A549 (cell line): ENCODE measurements around the gene C1orf87. TPM values are rescaled to one million over a fixed set of nuclear protein-coding genes. Genes with fewer than 3 reads are reported as not detected.

Experiments
- ATAC-seq, 2 experiments: fragments of 200-7000 bp in 1 of 2; fragments of >200 bp in 1 of 2; cut with Nextera tagmentation in 1 of 2; cut with Tn5 transposase in 1 of 2; 3 replicates each; pipeline versions ENCODE4 v1.8.0 to v1.9.1; 2018 to 2020; ENCODE audit warnings: mild to moderate bottlenecking in 1 of 2, moderate library complexity in 1 of 2
- CTCF ChIA-PET: fragments of 300-600 bp; sonication (Branson Sonifier 250); formaldehyde crosslinking; extraction: SDS; loops from one replicate; lab custom pipeline; 2021; ENCODE audit warnings: antibody characterized with exemption, inconsistent platforms; lab: Yijun Ruan, JAX
- POLR2A ChIA-PET: fragments of 350-600 bp; formaldehyde crosslinking; extraction: SDS; loops from one replicate; lab custom pipeline; 2021; ENCODE audit warnings: antibody characterized with exemption, inconsistent platforms; lab: Yijun Ruan, JAX
- DNase-seq, 2 experiments: peaks; one replicate each; pipeline versions ENCODE4 v3.0.0 to v3.0.0-alpha.2; 2011 to 2016; ENCODE audit warnings: low read depth in 1 of 2, low spot score in 1 of 2
- FAIRE-seq: peaks from 2 replicates; lab custom pipeline; 2011; peaks lifted over from hg19 to GRCh38; lab: Jason Lieb, UNC
- H3K27ac ChIP-seq, 2 experiments: fragments of >200 bp; sonication (Bioruptor Twin); formaldehyde crosslinking; 3 replicates each; pipeline ENCODE4 v1.5.1; 2016 to 2017
- H3K4me1 ChIP-seq: fragments of >200 bp; sonication (Bioruptor Twin); formaldehyde crosslinking; 3 replicates; pipeline ENCODE4 v1.6.1; 2016
- H3K4me2 ChIP-seq: fragments of >200 bp; sonication (Bioruptor Twin); formaldehyde crosslinking; 3 replicates; pipeline ENCODE4 v1.6.1; 2016
- H3K4me3 ChIP-seq: fragments of >200 bp; sonication (Bioruptor Twin); formaldehyde crosslinking; 3 replicates; pipeline ENCODE4 v1.5.1; 2016
- H3K9me3 ChIP-seq: fragments of >200 bp; sonication (Bioruptor Twin); formaldehyde crosslinking; 3 replicates; pipeline ENCODE4 v1.6.1; 2016
- CEBPB ChIP-seq, 2 experiments: fragments of >200 bp in 1 of 2; sonication (Bioruptor Twin) in 1 of 2; formaldehyde crosslinking in 1 of 2; IDR thresholded peaks; 2 replicates each; pipeline ENCODE4 v1.6.1; 2012 to 2016
- CHD4 ChIP-seq: fragments of 200-600 bp; sonication (generic); IDR thresholded peaks from 2 replicates; pipeline ENCODE4 v1.6.1; 2016; ENCODE audit warnings: antibody characterized with exemption, mild to moderate bottlenecking, borderline replicate concordance
- FOXS1 ChIP-seq: fragments of 250-450 bp; sonication (Bioruptor Pico); IDR thresholded peaks from 2 replicates; pipeline ENCODE4 v1.5.0; 2020; ENCODE audit warnings: mild to moderate bottlenecking, moderate library complexity
- GATA3 ChIP-seq: IDR thresholded peaks from 2 replicates; pipeline ENCODE4 v1.6.1; 2012; ENCODE audit warnings: borderline replicate concordance
- HOXB5 ChIP-seq: fragments of 250-450 bp; sonication (Bioruptor Pico); IDR thresholded peaks from 2 replicates; pipeline ENCODE4 v1.5.0; 2020; ENCODE audit warnings: mild to moderate bottlenecking, moderate library complexity
- JUN ChIP-seq, 2 experiments: fragments of >200 bp; sonication (Bioruptor Twin); formaldehyde crosslinking; IDR thresholded peaks; 2 replicates in 1 of 2; 3 replicates in 1 of 2; pipeline ENCODE4 v1.6.1; 2016 to 2017
- JUNB ChIP-seq: fragments of >200 bp; sonication (Bioruptor Twin); formaldehyde crosslinking; IDR thresholded peaks from 2 replicates; pipeline ENCODE4 v1.6.1; 2016
- KDM5A ChIP-seq: fragments of 200-600 bp; sonication (generic); IDR thresholded peaks from 2 replicates; pipeline ENCODE4 v1.6.1; 2016; ENCODE audit warnings: antibody characterized with exemption, mild to moderate bottlenecking
- MAFK ChIP-seq: fragments of 450-650 bp; IDR thresholded peaks from 2 replicates; pipeline ENCODE4 v1.6.1; 2014; ENCODE audit not compliant: partially characterized antibody
- MAZ ChIP-seq: fragments of 150-350 bp; IDR thresholded peaks from 2 replicates; pipeline ENCODE4 v1.6.1; 2014; ENCODE audit warnings: antibody characterized with exemption, low read depth, low read length, borderline replicate concordance
- NFE2L2 ChIP-seq: fragments of 150-350 bp; conservative IDR thresholded peaks from 2 replicates; pipeline ENCODE4 v1.6.1; 2014; ENCODE audit warnings: low read length
- NR3C1 ChIP-seq: fragments of >200 bp; sonication (Bioruptor Twin); formaldehyde crosslinking; IDR thresholded peaks from 3 replicates; pipeline ENCODE4 v1.6.1; 2017
- PHF8 ChIP-seq: fragments of 200-600 bp; sonication (generic); IDR thresholded peaks from 2 replicates; pipeline ENCODE4 v1.6.1; 2016; ENCODE audit warnings: low read depth, mild to moderate bottlenecking, antibody characterized with exemption, moderate library complexity, borderline replicate concordance
- SMC3 ChIP-seq: fragments of >200 bp; sonication (Bioruptor Twin); formaldehyde crosslinking; IDR thresholded peaks from 3 replicates; pipeline ENCODE4 v1.6.1; 2018; ENCODE audit warnings: inconsistent platforms
- SREBF2 ChIP-seq: fragments of 450-650 bp; IDR thresholded peaks from 2 replicates; pipeline ENCODE4 v1.6.1; 2014; ENCODE audit warnings: mild to moderate bottlenecking, moderate library complexity
- TFCP2L1 ChIP-seq: fragments of 250-450 bp; sonication (Bioruptor Pico); IDR thresholded peaks from 2 replicates; pipeline ENCODE4 v1.5.0; 2021; ENCODE audit warnings: mild to moderate bottlenecking
- ZC3H11A ChIP-seq: fragments of 450-650 bp; IDR thresholded peaks from 2 replicates; pipeline ENCODE4 v1.6.1; 2014; ENCODE audit warnings: antibody characterized with exemption, mild to moderate bottlenecking
- WGBS: methylation state at CpG from one replicate; pipeline ENCODE4 v1.1.6; 2017; ENCODE audit errors: missing lambda C conversion rate; 5-methylcytosine and 5-hydroxymethylcytosine counted together
- polyA plus RNA-seq, 4 experiments: library from polyadenylated mRNA; depleted of rRNA in 3 of 4; stranded (reverse); fragments of >200 nt; fragmentation: RNase III in 1 of 4; extraction: RNeasy Plus Mini Kit Qiagen cat#74134 plus additional on column Dnase treatment in 1 of 4; gene quantifications; 2 replicates in 3 of 4; 3 replicates in 1 of 4; pipeline ENCODE4 v1.2.3, GENCODE V29; 2011 to 2017
- TF ChIP-seq, protein P1 (sequence below): fragments of >200 bp; sonication (Bioruptor Twin); formaldehyde crosslinking; IDR thresholded peaks from 2 replicates; pipeline ENCODE4 v1.6.1; 2016
- TF ChIP-seq, protein P2 (sequence below): fragments of 200-600 bp; sonication (generic); IDR thresholded peaks from 2 replicates; pipeline ENCODE4 v1.6.1; 2016; ENCODE audit warnings: antibody characterized with exemption, mild to moderate bottlenecking, moderate library complexity
- TF ChIP-seq, protein P3 (sequence below): fragments of 250-450 bp; sonication (Bioruptor Pico); IDR thresholded peaks from 2 replicates; pipeline ENCODE4 v1.5.0; 2021; ENCODE audit warnings: mild to moderate bottlenecking, moderate library complexity, borderline replicate concordance
- TF ChIP-seq, protein P4 (sequence below): fragments of >200 bp; sonication (Bioruptor Twin); formaldehyde crosslinking; IDR thresholded peaks from 3 replicates; pipeline ENCODE4 v1.6.1; 2016

The C1orf87 gene
- polyA plus RNA-seq, 2 of the 4 experiments (the other 2 are of a cell fraction), result not detected

DNA sequence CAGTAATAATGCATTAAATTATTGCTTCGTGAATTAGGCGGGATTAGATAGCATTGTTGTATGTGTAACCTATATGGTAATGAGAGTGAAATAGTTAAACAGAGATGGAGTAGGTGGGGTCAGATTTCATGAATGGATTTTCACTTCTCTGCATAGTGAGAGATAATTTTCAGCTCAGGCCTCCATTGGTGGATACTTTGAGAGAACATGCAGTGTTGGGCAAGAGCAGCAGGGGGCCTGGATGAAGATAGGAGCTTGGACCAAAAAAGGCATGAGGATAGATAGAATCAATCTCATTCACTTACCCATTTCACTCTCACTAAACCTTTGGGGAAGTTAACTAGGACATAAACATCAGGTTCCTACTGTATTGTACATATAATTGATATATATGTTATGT lies 39.5 kb upstream of the C1orf87 start:
- ATAC-seq (no peak), FAIRE-seq (no peak), DNase-seq (no peak)
- Histone ChIP-seq H3K4me3 (no peak overlapping the region), H3K4me1 (no peaks in the 10 kb centered on the region), H3K9me3 (no peaks in the 10 kb centered on the region), H3K4me2 (no peak overlapping the region), H3K27ac (no peak overlapping the region)
- no peak for TF ChIP-seq CEBPB (IDR thresholded peaks at IDR 0.05)
- TF ChIP-seq MAZ, result no peak
- TF ChIP-seq, protein P1, sequence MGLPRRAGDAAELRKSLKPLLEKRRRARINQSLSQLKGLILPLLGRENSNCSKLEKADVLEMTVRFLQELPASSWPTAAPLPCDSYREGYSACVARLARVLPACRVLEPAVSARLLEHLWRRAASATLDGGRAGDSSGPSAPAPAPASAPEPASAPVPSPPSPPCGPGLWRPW, result no peak
- no peak for TF ChIP-seq HOXB5 (CRISPR knock-in tag)
- TF ChIP-seq, protein P2, sequence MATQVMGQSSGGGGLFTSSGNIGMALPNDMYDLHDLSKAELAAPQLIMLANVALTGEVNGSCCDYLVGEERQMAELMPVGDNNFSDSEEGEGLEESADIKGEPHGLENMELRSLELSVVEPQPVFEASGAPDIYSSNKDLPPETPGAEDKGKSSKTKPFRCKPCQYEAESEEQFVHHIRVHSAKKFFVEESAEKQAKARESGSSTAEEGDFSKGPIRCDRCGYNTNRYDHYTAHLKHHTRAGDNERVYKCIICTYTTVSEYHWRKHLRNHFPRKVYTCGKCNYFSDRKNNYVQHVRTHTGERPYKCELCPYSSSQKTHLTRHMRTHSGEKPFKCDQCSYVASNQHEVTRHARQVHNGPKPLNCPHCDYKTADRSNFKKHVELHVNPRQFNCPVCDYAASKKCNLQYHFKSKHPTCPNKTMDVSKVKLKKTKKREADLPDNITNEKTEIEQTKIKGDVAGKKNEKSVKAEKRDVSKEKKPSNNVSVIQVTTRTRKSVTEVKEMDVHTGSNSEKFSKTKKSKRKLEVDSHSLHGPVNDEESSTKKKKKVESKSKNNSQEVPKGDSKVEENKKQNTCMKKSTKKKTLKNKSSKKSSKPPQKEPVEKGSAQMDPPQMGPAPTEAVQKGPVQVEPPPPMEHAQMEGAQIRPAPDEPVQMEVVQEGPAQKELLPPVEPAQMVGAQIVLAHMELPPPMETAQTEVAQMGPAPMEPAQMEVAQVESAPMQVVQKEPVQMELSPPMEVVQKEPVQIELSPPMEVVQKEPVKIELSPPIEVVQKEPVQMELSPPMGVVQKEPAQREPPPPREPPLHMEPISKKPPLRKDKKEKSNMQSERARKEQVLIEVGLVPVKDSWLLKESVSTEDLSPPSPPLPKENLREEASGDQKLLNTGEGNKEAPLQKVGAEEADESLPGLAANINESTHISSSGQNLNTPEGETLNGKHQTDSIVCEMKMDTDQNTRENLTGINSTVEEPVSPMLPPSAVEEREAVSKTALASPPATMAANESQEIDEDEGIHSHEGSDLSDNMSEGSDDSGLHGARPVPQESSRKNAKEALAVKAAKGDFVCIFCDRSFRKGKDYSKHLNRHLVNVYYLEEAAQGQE, result no peak
- TF ChIP-seq JUN (IDR thresholded peaks at IDR 0.05), result no peak
- TF ChIP-seq NR3C1, result no peak
- CTCF ChIA-PET, result no interaction called here
- POLR2A ChIA-PET, result no interaction called here
- WGBS, result 72% methylated on average over 2 of the region's 2 CpGs

DNA sequence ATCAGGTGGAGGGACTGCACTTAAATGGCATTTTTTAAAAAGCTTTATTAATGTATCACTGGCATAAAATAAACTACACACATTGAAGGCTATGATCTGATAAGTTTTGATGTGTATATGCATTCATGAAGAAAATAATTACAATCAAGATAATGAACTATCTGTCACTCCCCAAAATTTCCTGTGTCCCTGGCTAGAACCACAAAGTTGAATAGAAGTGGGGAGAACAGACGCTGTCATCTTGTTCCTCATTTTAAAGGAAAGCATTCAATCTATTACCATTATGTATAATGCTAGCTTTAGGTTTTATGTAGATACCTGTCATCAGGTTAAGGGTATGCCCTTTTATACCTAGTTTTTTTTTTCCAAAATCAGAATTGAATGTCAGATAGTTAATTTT lies 38.1 kb upstream of the C1orf87 start:
- DNase-seq (no peak), ATAC-seq (no peak), FAIRE-seq (no peak)
- Histone ChIP-seq H3K9me3 (no peaks in the 10 kb centered on the region), H3K27ac (no peak overlapping the region), H3K4me1 (no peaks in the 10 kb centered on the region), H3K4me3 (no peak overlapping the region), H3K4me2 (no peak overlapping the region)
- ChIA-PET POLR2A (no interaction called here), CTCF (interaction anchor here (0.6 kb wide), 1 partner anchor 26 kb away, joined by 5 read pairs; no protein-coding TSS in a partner anchor)
- TF ChIP-seq, protein P3, sequence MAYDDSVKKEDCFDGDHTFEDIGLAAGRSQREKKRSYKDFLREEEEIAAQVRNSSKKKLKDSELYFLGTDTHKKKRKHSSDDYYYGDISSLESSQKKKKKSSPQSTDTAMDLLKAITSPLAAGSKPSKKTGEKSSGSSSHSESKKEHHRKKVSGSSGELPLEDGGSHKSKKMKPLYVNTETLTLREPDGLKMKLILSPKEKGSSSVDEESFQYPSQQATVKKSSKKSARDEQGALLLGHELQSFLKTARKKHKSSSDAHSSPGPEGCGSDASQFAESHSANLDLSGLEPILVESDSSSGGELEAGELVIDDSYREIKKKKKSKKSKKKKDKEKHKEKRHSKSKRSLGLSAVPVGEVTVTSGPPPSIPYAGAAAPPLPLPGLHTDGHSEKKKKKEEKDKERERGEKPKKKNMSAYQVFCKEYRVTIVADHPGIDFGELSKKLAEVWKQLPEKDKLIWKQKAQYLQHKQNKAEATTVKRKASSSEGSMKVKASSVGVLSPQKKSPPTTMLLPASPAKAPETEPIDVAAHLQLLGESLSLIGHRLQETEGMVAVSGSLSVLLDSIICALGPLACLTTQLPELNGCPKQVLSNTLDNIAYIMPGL (CRISPR knock-in tag), result no peak
- TF ChIP-seq CHD4 (no peak), TFCP2L1 (no peak), NFE2L2 (no peak), GATA3 (no peak), PHF8 (no peak), MAFK (no peak), JUNB (no peak), SREBF2 (no peak), SMC3 (no peak), FOXS1 (CRISPR knock-in tag) (no peak), NR3C1 (no peak), ZC3H11A (no peak), KDM5A (no peak)
- TF ChIP-seq, protein P4, sequence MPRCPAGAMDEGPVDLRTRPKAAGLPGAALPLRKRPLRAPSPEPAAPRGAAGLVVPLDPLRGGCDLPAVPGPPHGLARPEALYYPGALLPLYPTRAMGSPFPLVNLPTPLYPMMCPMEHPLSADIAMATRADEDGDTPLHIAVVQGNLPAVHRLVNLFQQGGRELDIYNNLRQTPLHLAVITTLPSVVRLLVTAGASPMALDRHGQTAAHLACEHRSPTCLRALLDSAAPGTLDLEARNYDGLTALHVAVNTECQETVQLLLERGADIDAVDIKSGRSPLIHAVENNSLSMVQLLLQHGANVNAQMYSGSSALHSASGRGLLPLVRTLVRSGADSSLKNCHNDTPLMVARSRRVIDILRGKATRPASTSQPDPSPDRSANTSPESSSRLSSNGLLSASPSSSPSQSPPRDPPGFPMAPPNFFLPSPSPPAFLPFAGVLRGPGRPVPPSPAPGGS, result no peak
- whole genome bisulfite sequencing, result 4% methylated on average over 1 of the region's 1 CpG
